ENCODE data around the gene PDCD1. TPM values are rescaled to one million over a fixed set of nuclear protein-coding genes. Genes with fewer than 3 reads are reported as not detected.
A peak's percentile ranks its signal among the peaks of the same experiment; 100 is the strongest.
"Not testable (repeated sequence)": the region's sequence is repeated elsewhere in the genome, so short reads cannot be mapped to it uniquely, and the experiment has no call there.

Gene PDCD1
- total RNA-seq = under 1 TPM in 6 of 7 donors, not detected in 1; 0.13 to 0.57 (median 0.29) TPM
- polyA plus RNA-seq = under 1 TPM in 1 of 2 donors, not detected in 1; 0.17 TPM
- long read RNA-seq, donor 1, partial matches to known transcripts = 0 of 1 reads
- long read RNA-seq, donor 1, other reads (novel, unspliced or antisense) = 1 of 1 reads
- long read RNA-seq, donor 2 = 0 reads
- long read RNA-seq, donor 3, partial matches to known transcripts = 0 of 1 reads
- long read RNA-seq, donor 3, other reads (novel, unspliced or antisense) = 0 of 1 reads

- peak within 1 kb of the TSS; percentile 16 for H3K4me3 ChIP-seq
- H3K4me1 ChIP-seq (ENCODE audit: insufficient read depth) = peaks cover 17% of the 10 kb centered on the region
- TF ChIP-seq EP300 (IDR thresholded peaks at IDR 0.05) = no peak
- TF ChIP-seq CTCF (IDR thresholded peaks at IDR 0.05) = no peak
- no peak for TF ChIP-seq POLR2A (IDR thresholded peaks at IDR 0.05)
- no peaks in the 10 kb centered on the region for H3K9me3 ChIP-seq
- DNase-seq = peak; percentile 64 to 74 (median 68)
- H3K27ac ChIP-seq = peak within 1 kb of the TSS; percentile 90 to 97
- H3K36me3 ChIP-seq = no peaks in the 10 kb centered on the region
- intact Hi-C loops (cut with DNase I) = no loop called here
- H3K27me3 ChIP-seq = no peaks in the 10 kb centered on the region
- 76 to 83% (median 77%) methylated on average over 25 to 28 of the region's 28 CpGs for WGBS, 3 donors
Observed at GRCh38 chr2:241858206-241859016, at the start of gene PDCD1. PDCD1 (minus strand) TSS chr2:241858894; CDS start chr2:241858838, 56 bp downstream.

- peak in 2 of 5 donors; percentile 11 to 22 for DNase-seq
Observed at GRCh38 chr2:241907831-241908230, 49.1 kb upstream of the PDCD1 start.

GRCh38 chr2:241906826-241907570, 48.3 kb upstream of the PDCD1 start:
- peak in 1 of 5 donors; percentile 28 for DNase-seq
- intact Hi-C loops (cut with DNase I) = no loop called here
- no peak for TF ChIP-seq CTCF (IDR thresholded peaks at IDR 0.05)
- no peak for TF ChIP-seq POLR2A (IDR thresholded peaks at IDR 0.05)
- TF ChIP-seq EP300 (IDR thresholded peaks at IDR 0.05) = no peak
- peak overlapping the region in 1 of 2 donors; percentile 38 for H3K27ac ChIP-seq
- H3K4me3 ChIP-seq = no peak overlapping the region
- WGBS, 3 donors = 77 to 79% (median 77%) methylated on average over 18 of the region's 18 CpGs
- H3K9me3 ChIP-seq = no peaks in the 10 kb centered on the region
- no peaks in the 10 kb centered on the region for H3K36me3 ChIP-seq
- no peaks in the 10 kb centered on the region for H3K27me3 ChIP-seq
- peaks cover 11% of the 10 kb centered on the region for H3K4me1 ChIP-seq (ENCODE audit: insufficient read depth)

More at GRCh38 chr2:241907831-241908230, 49.1 kb upstream of the PDCD1 start:
- H3K4me1 ChIP-seq (ENCODE audit: insufficient read depth); H3K27ac ChIP-seq; H3K27me3 ChIP-seq; intact Hi-C loops (cut with DNase I); H3K36me3 ChIP-seq; H3K9me3 ChIP-seq; H3K4me3 ChIP-seq: not testable (repeated sequence)
- 96 to 98% (median 96%) methylated on average over 7 of the region's 7 CpGs for WGBS, 3 donors

GRCh38 chr2:241906378-241906770, 47.7 kb upstream of the PDCD1 start:
- H3K9me3 ChIP-seq; H3K36me3 ChIP-seq; H3K27me3 ChIP-seq; DNase-seq; intact Hi-C loops (cut with DNase I); H3K4me3 ChIP-seq: not testable (repeated sequence)
- peaks cover 15% of the 10 kb centered on the region for H3K4me1 ChIP-seq (ENCODE audit: insufficient read depth)
- peak overlapping the region; percentile 5 to 38 for H3K27ac ChIP-seq
- 27 to 52% (median 27%) methylated on average over 5 of the region's 5 CpGs for WGBS, 3 donors

GRCh38 chr2:241905716-241906377, 47.2 kb upstream of the PDCD1 start:
- 71 to 89% (median 80%) methylated on average over 14 of the region's 14 CpGs for WGBS, 3 donors
- TF ChIP-seq CTCF (IDR thresholded peaks at IDR 0.05) (no peak), EP300 (IDR thresholded peaks at IDR 0.05) (no peak), POLR2A (IDR thresholded peaks at IDR 0.05) (no peak)

More at GRCh38 chr2:241905716-241906377, 47.2 kb upstream of the PDCD1 start:
- no peaks in the 10 kb centered on the region for H3K9me3 ChIP-seq
- H3K27ac ChIP-seq = peak overlapping the region; percentile 5 to 38
- no peaks in the 10 kb centered on the region for H3K36me3 ChIP-seq
- DNase-seq = peak in 2 of 5 donors; percentile 10 to 17
- H3K4me1 ChIP-seq (ENCODE audit: insufficient read depth) = peaks cover 17% of the 10 kb centered on the region
- no peak overlapping the region for H3K4me3 ChIP-seq
- H3K27me3 ChIP-seq = no peaks in the 10 kb centered on the region
- intact Hi-C loops (cut with DNase I) = no loop called here

All from ovary (tissue), 10 donors.